OCI-LY7 (cell line): Measurements from ENCODE around the gene KRT12. TPM values are rescaled to one million over a fixed set of nuclear protein-coding genes. Genes with fewer than 3 reads are reported as not detected.

ENCODE experiments used
- BruUV-seq: library from RNA; stranded (reverse); fragments of 400-500 nt; replicated peaks from 2 replicates; lab custom pipeline; 2021; lab: Mats Ljungman, UMichigan
- CTCF ChIA-PET: fragments of 300-600 bp; sonication (Branson Sonifier 250); formaldehyde crosslinking; loops from one replicate; lab custom pipeline; 2022; ENCODE audit warnings: antibody characterized with exemption; ENCODE audit not compliant: unreplicated experiment; lab: Charles Lee
- POLR2A ChIA-PET: fragments of 300-600 bp; sonication (Branson Sonifier 250); formaldehyde crosslinking; loops from one replicate; lab custom pipeline; 2022; ENCODE audit warnings: antibody characterized with exemption; lab: Charles Lee
- DNase-seq: peaks from one replicate; pipeline ENCODE4 v3.0.0-alpha.2; 2015; ENCODE audit warnings: low spot score
- H2AFZ ChIP-seq: fragments of 200-600 bp; sonication (generic), shearing (Covaris generic); 2 replicates; pipeline ENCODE4 v1.6.1; 2014; ENCODE audit warnings: mild to moderate bottlenecking, antibody characterized with exemption, low read length, moderate library complexity
- H3K27ac ChIP-seq: fragments of 200-600 bp; sonication (generic); 2 replicates; pipeline ENCODE4 v1.5.1; 2014; ENCODE audit warnings: mixed run types, low read depth, mild to moderate bottlenecking, moderate library complexity, low read length, inconsistent platforms; ENCODE audit not compliant: poor library complexity, severe bottlenecking
- H3K36me3 ChIP-seq: fragments of 200-600 bp; sonication (generic); 2 replicates; pipeline ENCODE4 v1.6.1; 2014; ENCODE audit warnings: mild to moderate bottlenecking, antibody characterized with exemption, low read length, moderate library complexity, mixed read lengths; ENCODE audit not compliant: insufficient read depth
- H3K4me1 ChIP-seq: fragments of 200-600 bp; sonication (generic); 2 replicates; pipeline ENCODE4 v1.5.1; 2014; ENCODE audit warnings: mild to moderate bottlenecking, low read length; ENCODE audit not compliant: insufficient read depth, poor library complexity, severe bottlenecking
- H3K4me2 ChIP-seq: fragments of 200-600 bp; sonication (generic); 2 replicates; pipeline ENCODE4 v1.6.1; 2014; ENCODE audit warnings: mild to moderate bottlenecking, low read length
- H3K4me3 ChIP-seq: fragments of 200-600 bp; sonication (generic); 2 replicates; pipeline ENCODE4 v1.5.1; 2014; ENCODE audit warnings: mild to moderate bottlenecking, low read depth, low read length; ENCODE audit not compliant: poor library complexity, severe bottlenecking
- H3K79me2 ChIP-seq: fragments of 200-600 bp; sonication (generic); 2 replicates; pipeline ENCODE4 v1.6.1; 2016; ENCODE audit warnings: low read depth, mild to moderate bottlenecking, low read length, moderate library complexity, mixed read lengths; ENCODE audit not compliant: insufficient read depth
- H3K9me2 ChIP-seq: fragments of 200-600 bp; sonication (generic); 2 replicates; pipeline ENCODE4 v1.6.1; 2016; ENCODE audit warnings: mild to moderate bottlenecking, low read length, mixed read lengths; ENCODE audit not compliant: insufficient read depth
- H3K9me3 ChIP-seq: fragments of 200-600 bp; sonication (generic); 2 replicates; pipeline ENCODE4 v1.6.1; 2014; ENCODE audit warnings: mild to moderate bottlenecking, mixed run types, low read length, mixed read lengths
- H4K20me1 ChIP-seq: fragments of 200-600 bp; sonication (generic); 2 replicates; pipeline ENCODE4 v1.6.1; 2014; ENCODE audit warnings: mild to moderate bottlenecking, antibody characterized with exemption, low read length, moderate library complexity, mixed read lengths; ENCODE audit not compliant: insufficient read depth
- EZH2phosphoT487 ChIP-seq: fragments of 200-600 bp; sonication (generic); IDR thresholded peaks from 2 replicates; pipeline ENCODE4 v1.6.1; 2018; ENCODE audit warnings: low read depth, borderline replicate concordance, mild to moderate bottlenecking, mixed run types, antibody characterized with exemption, low read length, moderate library complexity, mixed read lengths
- intact Hi-C: fragments of 100-400 bp; cut with micrococcal nuclease; formaldehyde crosslinking; loops from one replicate; pipeline ENCODE4 v1.10.0; 2022; ENCODE audit not compliant: unreplicated experiment
- total RNA-seq, 2 experiments: library from RNA; depleted of rRNA in 1 of 2; stranded (reverse); fragments of >200 nt in 1 of 2; shearing (Covaris generic) in 1 of 2; gene quantifications; 2 replicates each; pipeline ENCODE4 v1.2.3, GENCODE V29; 2014 to 2022
- TF ChIP-seq, protein P1 (sequence below): fragments of 200-600 bp; sonication (generic); conservative IDR thresholded peaks from 2 replicates; pipeline ENCODE4 v1.5.1; 2014; ENCODE audit warnings: mild to moderate bottlenecking, antibody characterized with exemption, low read length, moderate library complexity, mixed read lengths

Gene KRT12
- total RNA-seq, 2 experiments from 2014 or later = not detected

GRCh38 chr17:40849723-40850122 is 17.3 kb downstream of the KRT12 start:
- Histone ChIP-seq H3K79me2 (no peaks in the 10 kb centered on the region), H3K4me3 (no peak overlapping the region), H3K9me3 (no peaks in the 10 kb centered on the region), H2AFZ (no peak overlapping the region), H3K27ac (no peak overlapping the region), H3K4me1 (no peaks in the 10 kb centered on the region), H3K36me3 (no peaks in the 10 kb centered on the region), H3K9me2 (no peaks in the 10 kb centered on the region), H4K20me1 (no peaks in the 10 kb centered on the region), H3K4me2 (no peak overlapping the region)
- CTCF ChIA-PET = no interaction called here
- intact Hi-C loops = no loop called here
- BruUV-seq = no TSS peak
- no peak for TF ChIP-seq EZH2phosphoT487
- TF ChIP-seq, protein P1, sequence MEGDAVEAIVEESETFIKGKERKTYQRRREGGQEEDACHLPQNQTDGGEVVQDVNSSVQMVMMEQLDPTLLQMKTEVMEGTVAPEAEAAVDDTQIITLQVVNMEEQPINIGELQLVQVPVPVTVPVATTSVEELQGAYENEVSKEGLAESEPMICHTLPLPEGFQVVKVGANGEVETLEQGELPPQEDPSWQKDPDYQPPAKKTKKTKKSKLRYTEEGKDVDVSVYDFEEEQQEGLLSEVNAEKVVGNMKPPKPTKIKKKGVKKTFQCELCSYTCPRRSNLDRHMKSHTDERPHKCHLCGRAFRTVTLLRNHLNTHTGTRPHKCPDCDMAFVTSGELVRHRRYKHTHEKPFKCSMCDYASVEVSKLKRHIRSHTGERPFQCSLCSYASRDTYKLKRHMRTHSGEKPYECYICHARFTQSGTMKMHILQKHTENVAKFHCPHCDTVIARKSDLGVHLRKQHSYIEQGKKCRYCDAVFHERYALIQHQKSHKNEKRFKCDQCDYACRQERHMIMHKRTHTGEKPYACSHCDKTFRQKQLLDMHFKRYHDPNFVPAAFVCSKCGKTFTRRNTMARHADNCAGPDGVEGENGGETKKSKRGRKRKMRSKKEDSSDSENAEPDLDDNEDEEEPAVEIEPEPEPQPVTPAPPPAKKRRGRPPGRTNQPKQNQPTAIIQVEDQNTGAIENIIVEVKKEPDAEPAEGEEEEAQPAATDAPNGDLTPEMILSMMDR = no peak
- no peak for DNase-seq
- POLR2A ChIA-PET = no interaction called here

- BruUV-seq = no TSS peak
- H3K4me2 ChIP-seq = no peak overlapping the region
- H4K20me1 ChIP-seq = no peaks in the 10 kb centered on the region
- no peak overlapping the region for H2AFZ ChIP-seq
- no peaks in the 10 kb centered on the region for H3K36me3 ChIP-seq
- H3K27ac ChIP-seq = no peak overlapping the region
- no peaks in the 10 kb centered on the region for H3K4me1 ChIP-seq
- intact Hi-C loops = no loop called here
- TF ChIP-seq EZH2phosphoT487 = no peak
- TF ChIP-seq, protein P1 = no peak
- H3K79me2 ChIP-seq = no peaks in the 10 kb centered on the region
- POLR2A ChIA-PET = no interaction called here
- H3K9me3 ChIP-seq = no peaks in the 10 kb centered on the region
- CTCF ChIA-PET = no interaction called here
- no peaks in the 10 kb centered on the region for H3K9me2 ChIP-seq
- no peak overlapping the region for H3K4me3 ChIP-seq
- no peak for DNase-seq
Measured at GRCh38 chr17:40848583-40849235, 18.3 kb downstream of the KRT12 start.

GRCh38 chr17:40846515-40847144 is 20.4 kb downstream of the KRT12 start:
- ChIA-PET POLR2A (interaction anchor here (0.6 kb wide), 1 partner anchor 399 kb away, joined by 3 read pairs; no protein-coding TSS in a partner anchor), CTCF (no interaction called here)
- Histone ChIP-seq H3K9me2 (no peaks in the 10 kb centered on the region), H2AFZ (no peak overlapping the region), H3K9me3 (no peaks in the 10 kb centered on the region), H3K4me3 (no peak overlapping the region), H3K27ac (no peak overlapping the region), H4K20me1 (no peaks in the 10 kb centered on the region), H3K36me3 (no peaks in the 10 kb centered on the region), H3K79me2 (no peaks in the 10 kb centered on the region), H3K4me1 (no peaks in the 10 kb centered on the region), H3K4me2 (no peak overlapping the region)
- BruUV-seq = no TSS peak
- no peak for DNase-seq
- TF ChIP-seq, protein P1 = no peak
- TF ChIP-seq EZH2phosphoT487 = no peak
- intact Hi-C loops = no loop called here
